Superior temporal gyrus (tissue), 1 donor: ENCODE measurements around the gene CEP43.

Experiments
- DNase-seq: peaks from one replicate; pipeline ENCODE4 v3.0.0-alpha.2; 2016; ENCODE audit errors: extremely low spot score

The CEP43 gene

GRCh38 chr6:167013067-167013466 lies 13.9 kb downstream of the CEP43 start:
- DNase-seq = no peak

GRCh38 chr6:167013946-167014345 lies 14.7 kb downstream of the CEP43 start:
- DNase-seq = no peak

- DNase-seq = no peak
Measured at GRCh38 chr6:167015302-167015701, 16.1 kb downstream of the CEP43 start.

- no peak for DNase-seq
Measured at GRCh38 chr6:167020206-167020605, 21.0 kb downstream of the CEP43 start.

GRCh38 chr6:167027308-167027707 lies 28.1 kb downstream of the CEP43 start:
- DNase-seq = no peak

- DNase-seq = no peak
Measured at GRCh38 chr6:167027772-167028171, 28.6 kb downstream of the CEP43 start.

GRCh38 chr6:167030222-167031072 lies 31.2 kb downstream of the CEP43 start:
- DNase-seq = no peak

GRCh38 chr6:167031082-167031709 lies 32.0 kb downstream of the CEP43 start:
- DNase-seq = no peak

- no peak for DNase-seq
Measured at GRCh38 chr6:167034056-167034455, 34.9 kb downstream of the CEP43 start.

GRCh38 chr6:167037762-167038161 lies 38.6 kb downstream of the CEP43 start:
- no peak for DNase-seq

- no peak for DNase-seq
Measured at GRCh38 chr6:167044696-167045095, 45.5 kb downstream of the CEP43 start.

- no peak for DNase-seq
Measured at GRCh38 chr6:167045828-167046580, 46.8 kb downstream of the CEP43 start.

- no peak for DNase-seq
Measured at GRCh38 chr6:167046861-167047495, 47.8 kb downstream of the CEP43 start.

- no peak for DNase-seq
Measured at GRCh38 chr6:167047554-167047953, 48.4 kb downstream of the CEP43 start.
